ENCODE data around the gene PGAP3. TPM values are rescaled to one million over a fixed set of nuclear protein-coding genes. Genes with fewer than 3 reads are reported as not detected.

Gene PGAP3
- total and polyA plus RNA-seq, 4 donors: 15.9 to 39.7 (median 26.4) TPM

- no peaks in the 10 kb centered on the region for H3K27me3 ChIP-seq (ENCODE audit: control insufficient read depth in 3 of 3, insufficient read depth in 3 of 3, low read length in 2 of 3)
- peaks cover 0 to 53% (median 7%) of the 10 kb centered on the region in 4 donors for H3K36me3 ChIP-seq (ENCODE audit: control insufficient read depth in 4 of 4, insufficient read depth in 4 of 4, low read length in 4 of 4)
- H3K9me3 ChIP-seq (ENCODE audit: control insufficient read depth in 4 of 4, insufficient read depth in 3 of 4, low read length in 3 of 4): no peaks in the 10 kb centered on the region
- DNase-seq (peak; percentile 57 to 78 (median 60)), ATAC-seq (ENCODE audit: insufficient read depth, low FRiP score) (no peak)
- no peak overlapping the region for H3K4me3 ChIP-seq
- no peak for TF ChIP-seq CTCF (IDR thresholded peaks at IDR 0.05; ENCODE audit: control extremely low read depth, extremely low read depth)
- H3K9ac ChIP-seq (ENCODE audit: insufficient read depth in 1 of 2, low read length in 2 of 2): peak overlapping the region in 1 of 2 donors; percentile 53
- WGBS, 2 donors: 71 to 83% methylated on average over 34 to 35 of the region's 35 CpGs
- H3K27ac ChIP-seq (ENCODE audit: low read depth in 1 of 2, low read length in 1 of 2): peak overlapping the region; percentile 38 to 82
- peaks cover 0 to 54% (median 8%) of the 10 kb centered on the region in 5 donors for H3K4me1 ChIP-seq (ENCODE audit: control insufficient read depth in 5 of 5, insufficient read depth in 5 of 5, low read length in 5 of 5)
Measured at GRCh38 chr17:39660397-39661385, 27.2 kb downstream of the PGAP3 start.

GRCh38 chr17:39660011-39660360 lies 27.9 kb downstream of the PGAP3 start:
- WGBS, 2 donors: 51 to 56% methylated on average over 4 to 5 of the region's 5 CpGs
- ATAC-seq (ENCODE audit: insufficient read depth, low FRiP score) (no peak), DNase-seq (no peak)
- Histone ChIP-seq H3K9ac (ENCODE audit: insufficient read depth in 1 of 2, low read length in 2 of 2) (peak overlapping the region in 1 of 2 donors; percentile 53), H3K27me3 (ENCODE audit: control insufficient read depth in 3 of 3, insufficient read depth in 3 of 3, low read length in 2 of 3) (no peaks in the 10 kb centered on the region), H3K4me1 (ENCODE audit: control insufficient read depth in 5 of 5, insufficient read depth in 5 of 5, low read length in 5 of 5) (peaks cover 0 to 53% (median 8%) of the 10 kb centered on the region in 5 donors), H3K27ac (ENCODE audit: low read depth in 1 of 2, low read length in 1 of 2) (peak overlapping the region; percentile 38 to 82), H3K9me3 (ENCODE audit: control insufficient read depth in 4 of 4, insufficient read depth in 3 of 4, low read length in 3 of 4) (no peaks in the 10 kb centered on the region), H3K36me3 (ENCODE audit: control insufficient read depth in 4 of 4, insufficient read depth in 4 of 4, low read length in 4 of 4) (peaks cover 0 to 53% (median 7%) of the 10 kb centered on the region in 4 donors), H3K4me3 (no peak overlapping the region)
- TF ChIP-seq CTCF (IDR thresholded peaks at IDR 0.05; ENCODE audit: control extremely low read depth, extremely low read depth): no peak

- 25 to 40% methylated on average over 15 of the region's 15 CpGs for WGBS, 2 donors
- Histone ChIP-seq H3K27me3 (ENCODE audit: control insufficient read depth in 3 of 3, insufficient read depth in 3 of 3, low read length in 2 of 3) (no peaks in the 10 kb centered on the region), H3K4me1 (ENCODE audit: control insufficient read depth in 5 of 5, insufficient read depth in 5 of 5, low read length in 5 of 5) (peaks cover 0 to 49% (median 8%) of the 10 kb centered on the region in 5 donors), H3K9me3 (ENCODE audit: control insufficient read depth in 4 of 4, insufficient read depth in 3 of 4, low read length in 3 of 4) (no peaks in the 10 kb centered on the region), H3K4me3 (no peak overlapping the region), H3K27ac (ENCODE audit: low read depth in 1 of 2, low read length in 1 of 2) (peak overlapping the region; percentile 52 to 82), H3K36me3 (ENCODE audit: control insufficient read depth in 4 of 4, insufficient read depth in 4 of 4, low read length in 4 of 4) (peaks cover 0 to 53% (median 7%) of the 10 kb centered on the region in 4 donors), H3K9ac (ENCODE audit: insufficient read depth in 1 of 2, low read length in 2 of 2) (peak overlapping the region in 1 of 2 donors; percentile 55)
- peak; percentile 77 to 93 (median 87) for DNase-seq
- peak; percentile 8 for ATAC-seq (ENCODE audit: insufficient read depth, low FRiP score)
- TF ChIP-seq CTCF (IDR thresholded peaks at IDR 0.05; ENCODE audit: control extremely low read depth, extremely low read depth): no peak
Measured at GRCh38 chr17:39659279-39660010, 28.4 kb downstream of the PGAP3 start.
